A549 treated with AZD2906 at 1 μM for 4 hours (cell line): Measurements from ENCODE around the gene MTX1. TPM values are rescaled to one million over a fixed set of nuclear protein-coding genes. Genes with fewer than 3 reads are reported as not detected.

Source experiments
- total RNA-seq: library from RNA; stranded (reverse); fragments of 200-300 nt; extraction: Qiagen RNA extraction; gene quantifications from 5 replicates; pipeline ENCODE4 v1.2.3, GENCODE V29; 2022

Gene MTX1
- 67.5 to 77.3 TPM (median 75.2 TPM) in 5 replicates for total RNA-seq

GRCh38 chr1:155208541-155209311 lies at the start of gene MTX1:
Gene MTX1, plus strand, starts transcription at chr1:155208695. Its CDS starts 110 bp downstream, at chr1:155208805.

GRCh38 chr1:155172732-155173477 lies 35.6 kb upstream of the MTX1 start, which contains the start of gene KRTCAP2:
Gene KRTCAP2, minus strand, starts transcription at chr1:155173304. Its CDS starts 80 bp downstream, at chr1:155173224.

GRCh38 chr1:155173478-155174323 lies 34.8 kb upstream of the MTX1 start, which contains the start of gene TRIM46:
Gene TRIM46, plus strand, starts transcription at chr1:155173849. Its CDS starts 118 bp downstream, at chr1:155173967.

GRCh38 chr1:155207806-155208540 lies 522 bp upstream of the MTX1 start, which contains the start of gene THBS3:
Gene THBS3, minus strand, starts transcription at chr1:155207897. Its CDS starts 21 bp downstream, at chr1:155207876.

GRCh38 chr1:155255243-155256007 lies 46.9 kb downstream of the MTX1 start, which contains the start of gene ENTREP3:
Gene ENTREP3, minus strand, starts transcription at chr1:155255483. Its CDS starts 606 bp downstream, at chr1:155254877.

GRCh38 chr1:155261852-155262673 lies 53.6 kb downstream of the MTX1 start, which contains the start of gene SCAMP3:
Gene SCAMP3, minus strand, starts transcription at chr1:155262360. Its CDS starts 209 bp downstream, at chr1:155262151.

Other genes with a start within 250 kb of the MTX1 start
- gene PYGO2, start 246.9 kb upstream of the MTX1 start, total RNA-seq: 21.6 to 23.1 TPM (median 21.9 TPM) in 5 replicates
- 219 to 266 TPM (median 254 TPM) in 5 replicates for gene SHC1, start 237.9 kb upstream of the MTX1 start, total RNA-seq
- gene CKS1B, start 234.0 kb upstream of the MTX1 start, total RNA-seq: 307 to 357 TPM (median 343 TPM) in 5 replicates
- 38.0 to 45.6 TPM (median 44.1 TPM) in 5 replicates for gene FLAD1, start 225.4 kb upstream of the MTX1 start, total RNA-seq
- gene LENEP, start 215.1 kb upstream of the MTX1 start, total RNA-seq: not detected in 5 replicates
- 41.1 to 55.1 TPM (median 52.6 TPM) in 5 replicates for gene ZBTB7B, start 205.9 kb upstream of the MTX1 start, total RNA-seq
- 0.37 to 1.2 TPM (median 0.71 TPM) in 5 replicates for gene DCST2, start 174.9 kb upstream of the MTX1 start, total RNA-seq
- 0.05 to 0.07 TPM in 2 of 5 replicates, not detected in the others for gene DCST1, start 174.9 kb upstream of the MTX1 start, total RNA-seq
- gene ADAM15, start 157.4 kb upstream of the MTX1 start, total RNA-seq: 76.8 to 119 TPM (median 109 TPM) in 5 replicates
- gene EFNA4, start 145.0 kb upstream of the MTX1 start, total RNA-seq: 15.5 to 17.4 TPM (median 16.3 TPM) in 5 replicates
- 12.3 to 14.8 TPM (median 14.2 TPM) in 5 replicates for gene EFNA3, start 129.9 kb upstream of the MTX1 start, total RNA-seq
- 21.7 to 30.6 TPM (median 26.3 TPM) in 5 replicates for gene EFNA1, start 80.8 kb upstream of the MTX1 start, total RNA-seq
- 31.8 to 37.5 TPM (median 32.9 TPM) in 5 replicates for gene SLC50A1, start 72.8 kb upstream of the MTX1 start, total RNA-seq
- gene DPM3, start 68.2 kb upstream of the MTX1 start, total RNA-seq: 74.0 to 113 TPM (median 104 TPM) in 5 replicates
- gene KRTCAP2, start 35.4 kb upstream of the MTX1 start, total RNA-seq: 212 to 265 TPM (median 253 TPM) in 5 replicates
- gene TRIM46, start 34.8 kb upstream of the MTX1 start, total RNA-seq: 2.0 to 3.1 TPM (median 2.9 TPM) in 5 replicates
- gene THBS3, start 798 bp upstream of the MTX1 start, total RNA-seq: 6.3 to 9.1 TPM (median 8.6 TPM) in 5 replicates
- gene ENTREP3, start 46.8 kb downstream of the MTX1 start, total RNA-seq: 26.2 to 38.1 TPM (median 32.7 TPM) in 5 replicates
- 96.0 to 128 TPM (median 117 TPM) in 5 replicates for gene SCAMP3, start 53.7 kb downstream of the MTX1 start, total RNA-seq
- gene CLK2, start 64.8 kb downstream of the MTX1 start, total RNA-seq: 19.6 to 28.0 TPM (median 23.6 TPM) in 5 replicates
- 3.1 to 5.8 TPM (median 4.5 TPM) in 5 replicates for gene HCN3, start 68.8 kb downstream of the MTX1 start, total RNA-seq
- gene PKLR, start 92.7 kb downstream of the MTX1 start, total RNA-seq: 0.02 TPM in 3 of 5 replicates, not detected in the others
- gene FDPS, start 100.2 kb downstream of the MTX1 start, total RNA-seq: 159 to 178 TPM (median 164 TPM) in 5 replicates
- 40.0 to 56.3 TPM (median 51.9 TPM) in 5 replicates for gene RUSC1, start 112.2 kb downstream of the MTX1 start, total RNA-seq